ENCODE data around the gene NCBP3. TPM values are rescaled to one million over a fixed set of nuclear protein-coding genes. Genes with fewer than 3 reads are reported as not detected.
A peak's percentile ranks its signal among the peaks of the same experiment; 100 is the strongest.

NCBP3 gene
- total RNA-seq, 6 experiments from 2014 or later = 22.4 to 28.6 (median 25.3) TPM

- Mint-ChIP-seq H3K4me1 (ENCODE audit: low read depth) (peaks cover 69% of the 10 kb centered on the region), H3K4me3 (no peak overlapping the region), H3K9me3 (no peaks in the 10 kb centered on the region), H3K27ac (peak overlapping the region; percentile 63; the same call in 1 of the 2 replicates), H3K27me3 (ENCODE audit: insufficient read depth) (peaks cover 4% of the 10 kb centered on the region; the same call in 1 of the 2 replicates), H3K36me3 (ENCODE audit: low read depth) (0 out of 2 replicates have a peak, but pooled peaks cover under 1% of the 10 kb centered on the region)
- no peak for TF ChIP-seq CTCF (IDR thresholded peaks at IDR 0.05)
- DNase-seq = no peak
These were observed 44.3 kb downstream of the NCBP3 start for GRCh38 chr17:3801792-3802191.

- no peaks in the 10 kb centered on the region for H3K36me3 Mint-ChIP-seq (ENCODE audit: low read depth)
- H3K4me3 Mint-ChIP-seq = no peak overlapping the region
- H3K27ac Mint-ChIP-seq = 0 out of 2 replicates have a peak overlapping the region, but pooled peaks have one; percentile 63
- H3K9me3 Mint-ChIP-seq = no peaks in the 10 kb centered on the region
- H3K27me3 Mint-ChIP-seq (ENCODE audit: insufficient read depth) = peaks cover 4% of the 10 kb centered on the region; the same call in 1 of the 2 replicates
- peaks cover 69% of the 10 kb centered on the region for H3K4me1 Mint-ChIP-seq (ENCODE audit: low read depth)
- no peak for DNase-seq
- no peak for TF ChIP-seq CTCF (IDR thresholded peaks at IDR 0.05)
These were observed 44.7 kb downstream of the NCBP3 start for GRCh38 chr17:3801347-3801746.

DNA sequence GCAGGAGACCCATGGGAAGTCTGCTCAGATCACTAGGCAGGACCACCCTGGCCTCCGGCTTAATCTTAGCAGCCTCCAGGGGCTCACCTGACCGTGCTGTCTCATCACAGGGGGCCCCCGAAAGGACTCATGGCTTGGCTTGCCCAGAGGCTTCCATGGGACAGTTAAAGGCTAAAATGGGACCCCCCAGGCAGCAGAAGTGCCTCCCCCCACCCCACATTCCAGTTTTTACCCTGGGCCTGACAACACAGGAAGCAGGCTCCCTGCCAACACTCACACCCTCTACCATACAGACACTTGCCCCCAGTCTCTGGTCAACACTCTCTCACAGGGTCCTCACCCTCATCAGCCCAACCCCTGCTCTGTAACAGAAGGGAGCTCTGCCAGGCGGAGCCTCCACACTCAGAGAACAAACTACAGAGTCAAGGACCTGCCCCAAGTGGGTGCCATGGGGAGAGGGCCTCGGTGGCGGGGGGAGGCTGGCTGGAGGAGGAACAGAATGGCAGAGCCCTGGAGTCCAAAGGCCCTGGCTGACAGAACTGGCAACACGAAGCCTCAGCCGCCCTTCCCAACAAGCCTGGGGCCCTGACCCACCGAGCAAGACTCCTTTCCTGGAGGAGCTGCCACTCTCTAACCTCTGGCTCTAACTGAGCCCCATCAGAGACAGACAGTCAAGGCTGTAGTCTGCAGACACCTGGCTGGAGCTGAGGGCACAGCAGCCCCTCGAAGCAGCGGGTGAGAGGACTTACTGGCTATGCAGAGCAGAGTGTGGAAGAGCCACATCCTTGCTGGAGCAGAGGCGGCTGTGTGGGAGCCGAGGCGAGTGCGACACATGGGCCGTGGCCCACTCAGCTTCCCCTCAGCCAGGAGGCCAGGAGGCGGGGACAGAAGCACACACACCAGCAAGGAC is 45.4 kb downstream of the NCBP3 start, which contains the start of gene ITGAE:
ITGAE (minus strand) TSS at position 827 of the 910 bp plus-strand sequence; CDS start at position 783, 44 bp downstream.
- H3K27ac Mint-ChIP-seq = peak within 1 kb of the TSS; percentile 63; the same call in 1 of the 2 replicates
- H3K27me3 Mint-ChIP-seq (ENCODE audit: insufficient read depth) = peaks cover 4% of the 10 kb centered on the region; the same call in 1 of the 2 replicates
- no peaks in the 10 kb centered on the region for H3K9me3 Mint-ChIP-seq
- H3K4me3 Mint-ChIP-seq = no peak within 1 kb of the TSS
- DNase-seq = no peak
- peaks cover 69% of the 10 kb centered on the region for H3K4me1 Mint-ChIP-seq (ENCODE audit: low read depth)
- TF ChIP-seq CTCF (IDR thresholded peaks at IDR 0.05) = no peak
- H3K36me3 Mint-ChIP-seq (ENCODE audit: low read depth) = no peaks in the 10 kb centered on the region

- no peak overlapping the region for H3K4me3 Mint-ChIP-seq
- TF ChIP-seq CTCF (IDR thresholded peaks at IDR 0.05) = no peak
- no peak for DNase-seq
- peaks cover 69% of the 10 kb centered on the region for H3K4me1 Mint-ChIP-seq (ENCODE audit: low read depth)
- peaks cover 4% of the 10 kb centered on the region; the same call in 1 of the 2 replicates for H3K27me3 Mint-ChIP-seq (ENCODE audit: insufficient read depth)
- no peaks in the 10 kb centered on the region for H3K36me3 Mint-ChIP-seq (ENCODE audit: low read depth)
- no peak overlapping the region for H3K27ac Mint-ChIP-seq
- no peaks in the 10 kb centered on the region for H3K9me3 Mint-ChIP-seq
These were observed 46.7 kb downstream of the NCBP3 start for GRCh38 chr17:3799181-3799945.
